ENCODE data around the gene LCA5L. TPM values are rescaled to one million over a fixed set of nuclear protein-coding genes. Genes with fewer than 3 reads are reported as not detected.
A peak's percentile ranks its signal among the peaks of the same experiment; 100 is the strongest.

LCA5L gene
- total and polyA plus RNA-seq, 3 donors from 2014 or later: 61.9 to 103 (median 88.0) TPM

DNA sequence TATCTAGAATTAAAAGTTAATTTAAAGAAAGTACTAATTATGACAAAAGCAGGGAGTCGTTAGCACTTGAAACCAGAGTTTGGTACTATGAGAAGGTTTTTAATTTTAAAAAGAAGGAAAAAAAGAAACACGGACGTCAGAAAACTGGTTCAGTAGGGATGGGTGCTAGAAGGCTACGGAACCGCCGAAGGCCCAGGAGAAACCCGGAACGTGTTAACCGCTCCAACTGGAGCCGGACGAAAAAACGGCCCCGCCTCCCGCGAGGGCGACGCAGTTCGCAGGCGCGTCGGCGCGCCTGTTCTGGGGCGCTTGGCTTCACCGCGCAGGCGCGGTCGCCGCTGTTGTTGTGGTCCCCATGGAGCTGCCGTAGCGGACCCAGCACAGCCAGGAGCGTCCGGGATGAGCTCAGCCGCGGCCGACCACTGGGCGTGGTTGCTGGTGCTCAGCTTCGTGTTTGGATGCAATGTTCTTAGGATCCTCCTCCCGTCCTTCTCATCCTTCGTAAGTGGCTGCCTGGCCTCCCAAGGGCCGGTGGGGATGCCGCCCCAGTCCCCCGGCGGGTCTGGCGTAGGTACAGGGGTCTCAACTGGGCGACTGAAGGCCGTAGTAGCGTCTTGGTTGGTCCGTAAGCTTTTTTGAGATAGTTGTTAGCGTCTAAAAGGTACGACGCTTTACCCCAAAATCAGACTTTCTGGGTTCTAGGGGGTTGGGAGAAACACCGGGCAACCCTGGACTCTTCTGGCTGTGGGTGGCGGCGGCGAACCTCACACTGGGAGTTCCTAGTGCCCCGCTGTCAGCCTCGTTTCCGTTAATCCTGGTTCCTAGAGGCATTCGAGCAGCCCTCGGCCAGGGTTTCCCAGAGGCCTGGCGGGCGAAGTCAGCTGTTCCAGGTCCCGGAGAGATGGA is 65.3 kb downstream of the LCA5L start:
- 0% methylated on average over 55 to 61 of the region's 65 CpGs for WGBS, 2 donors
- peak overlapping the region; percentile 89 to 93 for H3K27ac ChIP-seq
- H3K9me3 ChIP-seq: no peaks in the 10 kb centered on the region
- H3K4me1 ChIP-seq: peaks cover 6% of the 10 kb centered on the region
- H3K27me3 ChIP-seq: no peaks in the 10 kb centered on the region
- peak overlapping the region; percentile 82 to 92 for H3K4me3 ChIP-seq
- intact Hi-C loops (cut with DNase I; ENCODE audit: low total_unique reads): loop anchor here (10.0 kb wide), 1 partner anchor 195 kb away; the partner anchor contains the start of gene PSMG1
- peak; percentile 97 for DNase-seq
- H3K36me3 ChIP-seq (ENCODE audit: low read depth, missing control alignments): no peaks in the 10 kb centered on the region
- TF ChIP-seq, protein P1, sequence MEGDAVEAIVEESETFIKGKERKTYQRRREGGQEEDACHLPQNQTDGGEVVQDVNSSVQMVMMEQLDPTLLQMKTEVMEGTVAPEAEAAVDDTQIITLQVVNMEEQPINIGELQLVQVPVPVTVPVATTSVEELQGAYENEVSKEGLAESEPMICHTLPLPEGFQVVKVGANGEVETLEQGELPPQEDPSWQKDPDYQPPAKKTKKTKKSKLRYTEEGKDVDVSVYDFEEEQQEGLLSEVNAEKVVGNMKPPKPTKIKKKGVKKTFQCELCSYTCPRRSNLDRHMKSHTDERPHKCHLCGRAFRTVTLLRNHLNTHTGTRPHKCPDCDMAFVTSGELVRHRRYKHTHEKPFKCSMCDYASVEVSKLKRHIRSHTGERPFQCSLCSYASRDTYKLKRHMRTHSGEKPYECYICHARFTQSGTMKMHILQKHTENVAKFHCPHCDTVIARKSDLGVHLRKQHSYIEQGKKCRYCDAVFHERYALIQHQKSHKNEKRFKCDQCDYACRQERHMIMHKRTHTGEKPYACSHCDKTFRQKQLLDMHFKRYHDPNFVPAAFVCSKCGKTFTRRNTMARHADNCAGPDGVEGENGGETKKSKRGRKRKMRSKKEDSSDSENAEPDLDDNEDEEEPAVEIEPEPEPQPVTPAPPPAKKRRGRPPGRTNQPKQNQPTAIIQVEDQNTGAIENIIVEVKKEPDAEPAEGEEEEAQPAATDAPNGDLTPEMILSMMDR (IDR thresholded peaks at IDR 0.05): peak in 1 of 3 experiments; percentile 9
- TF ChIP-seq POLR2A (IDR thresholded peaks at IDR 0.05): no peak

DNA sequence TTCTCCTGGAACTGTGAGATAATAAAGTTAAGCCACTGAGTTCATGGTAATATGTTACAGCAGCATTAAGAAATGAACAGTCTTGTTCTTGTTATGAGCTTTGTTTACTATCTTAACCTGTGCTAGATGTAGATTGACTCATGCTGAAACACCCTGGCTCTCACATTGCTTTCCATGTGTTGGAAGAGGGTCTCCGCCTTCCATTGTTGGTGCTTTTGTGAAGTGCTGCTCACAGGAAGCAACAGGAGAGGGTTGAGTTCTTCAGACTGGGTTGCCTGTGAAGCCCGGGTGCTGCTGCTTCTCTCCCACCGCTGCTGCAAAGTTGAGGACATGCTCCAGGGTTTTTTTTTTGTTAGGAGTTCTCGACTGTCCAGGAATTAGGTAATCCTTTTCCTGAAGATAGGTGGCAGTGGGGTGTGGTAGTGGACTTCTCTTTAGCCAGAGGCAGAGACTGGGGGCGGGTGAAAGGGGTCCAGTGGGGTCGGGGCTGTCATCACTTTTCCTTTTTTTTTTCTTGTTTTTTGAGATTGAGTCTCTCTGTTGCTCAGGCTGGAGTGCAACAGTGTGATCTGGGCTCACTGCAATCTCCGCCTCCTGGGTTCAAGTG is 68.0 kb downstream of the LCA5L start:
- DNase-seq: no peak
- no peak for TF ChIP-seq POLR2A (IDR thresholded peaks at IDR 0.05)
- TF ChIP-seq, protein P1 (IDR thresholded peaks at IDR 0.05): no peak
- Histone ChIP-seq H3K27ac (no peak overlapping the region), H3K4me1 (peaks cover 3% of the 10 kb centered on the region), H3K36me3 (ENCODE audit: low read depth, missing control alignments) (no peaks in the 10 kb centered on the region), H3K9me3 (no peaks in the 10 kb centered on the region), H3K4me3 (no peak overlapping the region), H3K27me3 (no peaks in the 10 kb centered on the region)
- intact Hi-C loops (cut with DNase I; ENCODE audit: low total_unique reads): no loop called here
- WGBS, 2 donors: 62 to 74% methylated on average over 7 of the region's 7 CpGs

DNA sequence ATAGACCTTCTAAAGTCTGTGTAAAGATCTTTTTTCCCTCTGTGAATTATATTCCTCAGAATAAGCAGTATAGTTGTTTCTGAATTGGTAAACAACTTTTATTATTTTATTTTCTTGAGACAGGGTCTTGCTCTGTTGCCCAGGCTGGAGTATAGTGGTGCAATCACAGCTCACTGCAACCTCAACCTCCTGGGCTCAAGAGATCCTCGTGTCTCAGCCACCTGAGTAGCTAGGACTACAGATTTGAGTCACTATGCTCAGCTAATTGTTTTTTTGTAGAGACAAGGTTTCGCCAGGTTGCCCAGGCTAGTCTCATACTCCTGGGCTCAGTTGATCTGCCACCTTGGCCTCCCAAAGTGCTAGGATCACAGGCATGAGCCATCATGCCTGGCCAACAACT is 70.1 kb downstream of the LCA5L start:
- Histone ChIP-seq H3K36me3 (ENCODE audit: low read depth, missing control alignments) (no peaks in the 10 kb centered on the region), H3K9me3 (no peaks in the 10 kb centered on the region), H3K4me1 (peaks cover 5% of the 10 kb centered on the region), H3K4me3 (no peak overlapping the region), H3K27ac (no peak overlapping the region), H3K27me3 (no peaks in the 10 kb centered on the region)
- TF ChIP-seq POLR2A (IDR thresholded peaks at IDR 0.05): no peak
- TF ChIP-seq, protein P1 (IDR thresholded peaks at IDR 0.05): no peak
- DNase-seq: no peak
- WGBS, 2 donors: 92 to 95% methylated on average over 2 of the region's 2 CpGs
- intact Hi-C loops (cut with DNase I; ENCODE audit: low total_unique reads): no loop called here

DNA sequence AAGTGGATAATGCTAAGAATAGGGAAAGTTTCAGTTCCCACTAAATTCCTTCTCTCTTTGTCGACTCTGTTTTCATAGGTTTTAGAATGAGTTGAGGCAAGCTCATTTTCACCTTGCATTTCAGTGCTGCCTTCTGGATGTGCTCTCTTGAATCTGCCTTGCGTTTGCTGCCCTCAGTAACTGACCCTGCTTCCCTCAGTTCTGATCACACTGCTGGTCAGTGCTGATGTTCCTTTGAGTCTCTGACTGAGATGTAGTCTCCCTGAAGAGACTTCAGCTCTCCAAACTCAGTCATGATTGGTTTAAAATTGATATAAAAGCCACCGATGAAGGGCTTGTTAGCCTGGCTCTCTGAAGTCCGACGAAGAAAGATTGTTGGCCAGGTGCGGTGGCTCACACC is 71.5 kb downstream of the LCA5L start:
- H3K36me3 ChIP-seq (ENCODE audit: low read depth, missing control alignments): no peaks in the 10 kb centered on the region
- H3K4me1 ChIP-seq: peaks cover 8% of the 10 kb centered on the region
- no peak for TF ChIP-seq POLR2A (IDR thresholded peaks at IDR 0.05)
- TF ChIP-seq, protein P1 (IDR thresholded peaks at IDR 0.05): no peak
- no peak overlapping the region for H3K4me3 ChIP-seq
- no peaks in the 10 kb centered on the region for H3K9me3 ChIP-seq
- DNase-seq: no peak
- H3K27ac ChIP-seq: no peak overlapping the region
- WGBS, 2 donors: 81 to 85% methylated on average over 6 of the region's 6 CpGs
- intact Hi-C loops (cut with DNase I; ENCODE audit: low total_unique reads): no loop called here
- no peaks in the 10 kb centered on the region for H3K27me3 ChIP-seq

All from testis (tissue), 3 donors.